B cell (primary cell): ENCODE data around the gene MEIKIN. TPM values are rescaled to one million over a fixed set of nuclear protein-coding genes. Genes with fewer than 3 reads are reported as not detected.
A peak's percentile ranks its signal among the peaks of the same experiment; 100 is the strongest.

Experiments used
- ATAC-seq: fragments of 200-7000 bp; cut with Tn5 transposase; one replicate; pipeline ENCODE4 v1.10.0; 2021; ENCODE audit warnings: low read depth, mild to moderate bottlenecking, moderate number of reproducible peaks, moderate library complexity
- CTCF ChIA-PET: fragments of 350-600 bp; sonication (Branson Sonifier 250); formaldehyde crosslinking; loops from one replicate; lab custom pipeline; 2021; ENCODE audit warnings: antibody characterized with exemption, inconsistent platforms; lab: Charles Lee
- POLR2A ChIA-PET: fragments of 350-600 bp; sonication (Branson Sonifier 250); formaldehyde crosslinking; loops from one replicate; lab custom pipeline; 2021; ENCODE audit warnings: antibody characterized with exemption; lab: Charles Lee
- DNase-seq: peaks from one replicate; pipeline ENCODE4 v3.0.0; 2013
- H2AFZ ChIP-seq: 2 replicates; pipeline ENCODE4 v1.6.1; 2012; ENCODE audit warnings: mild to moderate bottlenecking, low read depth, low read length; ENCODE audit not compliant: insufficient read depth, poor library complexity, severe bottlenecking
- H3K27ac ChIP-seq, 2 donors: 1 replicate in 1 of 2; 2 replicates in 1 of 2; pipeline ENCODE4 v1.5.1; 2012 to 2013; ENCODE audit warnings: low read length in 2 of 2, mild to moderate bottlenecking in 2 of 2, moderate library complexity in 1 of 2
- H3K27me3 ChIP-seq, 4 experiments: fragments of 200-600 bp in 1 of 4; sonication (generic) in 1 of 4; replicated peaks in 1 of 4; 1 replicate in 2 of 4; 2 replicates in 2 of 4; pipeline versions ENCODE4 v1.6.1 to v1.7.0; 2013 to 2016; ENCODE audit warnings: low read length in 3 of 4, mild to moderate bottlenecking in 2 of 4, mixed read lengths in 1 of 4, moderate library complexity in 1 of 4; ENCODE audit not compliant: insufficient read depth in 4 of 4, control insufficient read depth in 3 of 4; ENCODE audit errors: control extremely low read depth in 1 of 4
- H3K36me3 ChIP-seq, 2 experiments: replicated peaks in 1 of 2; 1 replicate in 1 of 2; 2 replicates in 1 of 2; pipeline versions ENCODE4 v1.6.1 to v1.7.1; 2013; ENCODE audit warnings: low read length in 1 of 2; ENCODE audit not compliant: insufficient read depth in 2 of 2, control insufficient read depth in 1 of 2; ENCODE audit errors: control extremely low read depth in 1 of 2, extremely low read depth in 1 of 2
- H3K4me1 ChIP-seq, 2 donors: fragments of 200-600 bp in 1 of 2; sonication (generic) in 1 of 2; 1 replicate in 1 of 2; 2 replicates in 1 of 2; pipeline versions ENCODE4 v1.5.1 to v1.6.1; 2013 to 2017; ENCODE audit warnings: low read length in 2 of 2; ENCODE audit not compliant: control insufficient read depth in 2 of 2, insufficient read depth in 2 of 2
- H3K4me2 ChIP-seq: replicated peaks from 2 replicates; pipeline ENCODE3; 2012; ENCODE audit warnings: mild to moderate bottlenecking, low read depth, low read length; ENCODE audit not compliant: poor library complexity, severe bottlenecking
- H3K4me3 ChIP-seq, 5 experiments: fragments of 200-600 bp in 1 of 5; sonication (generic) in 1 of 5; 1 replicate in 3 of 5; 2 replicates in 2 of 5; pipeline versions ENCODE4 v1.5.1 to v1.7.0; 2011 to 2016; ENCODE audit warnings: low read length in 4 of 5, mild to moderate bottlenecking in 4 of 5, low read depth in 2 of 5, control low read depth in 1 of 5, moderate library complexity in 1 of 5; ENCODE audit not compliant: insufficient read depth in 1 of 5; ENCODE audit errors: control extremely low read depth in 1 of 5, extremely low read depth in 1 of 5
- H3K79me2 ChIP-seq: fragments of 200-600 bp; sonication (generic); one replicate; pipeline ENCODE4 v1.6.0; 2016; ENCODE audit warnings: low read length; ENCODE audit not compliant: control insufficient read depth, insufficient read depth
- H3K9ac ChIP-seq: fragments of 200-600 bp; sonication (generic); 2 replicates; pipeline ENCODE4 v1.6.1; 2017; ENCODE audit warnings: mild to moderate bottlenecking, low read length, moderate library complexity
- H3K9me3 ChIP-seq, 3 donors: one replicate each; pipeline versions ENCODE4 v1.6.1 to v1.7.1; 2013; ENCODE audit warnings: low read length in 2 of 3; ENCODE audit not compliant: control insufficient read depth in 2 of 3, insufficient read depth in 1 of 3; ENCODE audit errors: control extremely low read depth in 1 of 3
- H4K20me1 ChIP-seq: 2 replicates; pipeline ENCODE4 v1.6.0; 2012; ENCODE audit warnings: mild to moderate bottlenecking, low read length; ENCODE audit not compliant: insufficient read depth, control insufficient read depth, poor library complexity, severe bottlenecking
- H3K27ac Mint-ChIP-seq: one replicate; pipeline ENCODE4 v1.8.0; 2021; ENCODE audit warnings: mixed read lengths
- H3K27me3 Mint-ChIP-seq: one replicate; pipeline ENCODE4 v1.8.0; 2021; ENCODE audit warnings: mixed read lengths
- H3K4me1 Mint-ChIP-seq: one replicate; pipeline ENCODE4 v1.8.0; 2021; ENCODE audit warnings: mixed read lengths
- H3K4me3 Mint-ChIP-seq: one replicate; pipeline ENCODE4 v1.8.0; 2021; ENCODE audit warnings: mixed read lengths
- H3K9me3 Mint-ChIP-seq: one replicate; pipeline ENCODE4 v1.8.0; 2022; ENCODE audit warnings: mixed read lengths; ENCODE audit not compliant: insufficient read depth
- EZH2 ChIP-seq: IDR thresholded peaks from 2 replicates; pipeline ENCODE4 v1.6.1; 2012; ENCODE audit warnings: borderline replicate concordance, low read depth, mild to moderate bottlenecking, moderate library complexity, low read length; ENCODE audit not compliant: insufficient read depth, poor library complexity, severe bottlenecking
- WGBS: methylation state at CpG from one replicate; pipeline ENCODE4 v1.1.5; 2013; ENCODE audit warnings: missing lambda C conversion rate; ENCODE audit not compliant: insufficient coverage; 5-methylcytosine and 5-hydroxymethylcytosine counted together
- intact Hi-C: fragments of 100-400 bp; cut with micrococcal nuclease; formaldehyde crosslinking; loops from one replicate; pipeline ENCODE4 v1.10.0; 2022
- polyA plus RNA-seq: library from polyadenylated mRNA; depleted of rRNA; stranded (reverse); fragments of >200 nt; gene quantifications from 2 replicates; pipeline ENCODE4 v1.2.3, GENCODE V29; 2012
- total RNA-seq, 2 donors: library from RNA; stranded (reverse); fragments of 120-200 nt in 1 of 2; gene quantifications; 1 replicate in 1 of 2; 2 replicates in 1 of 2; pipeline versions ENCODE4 v1.2.3 to v1.2.4, GENCODE V29; 2013 to 2022
- TF ChIP-seq, protein P1 (sequence below): fragments of 200-600 bp; IDR thresholded peaks from one replicate; pipeline ENCODE4 v1.8.0; 2022; ENCODE audit warnings: antibody characterized with exemption, mild to moderate bottlenecking

The MEIKIN gene
- total and polyA plus RNA-seq, 2 donors (not counting 1 experiment from before 2014, with no cell fraction given) = not detected

DNA sequence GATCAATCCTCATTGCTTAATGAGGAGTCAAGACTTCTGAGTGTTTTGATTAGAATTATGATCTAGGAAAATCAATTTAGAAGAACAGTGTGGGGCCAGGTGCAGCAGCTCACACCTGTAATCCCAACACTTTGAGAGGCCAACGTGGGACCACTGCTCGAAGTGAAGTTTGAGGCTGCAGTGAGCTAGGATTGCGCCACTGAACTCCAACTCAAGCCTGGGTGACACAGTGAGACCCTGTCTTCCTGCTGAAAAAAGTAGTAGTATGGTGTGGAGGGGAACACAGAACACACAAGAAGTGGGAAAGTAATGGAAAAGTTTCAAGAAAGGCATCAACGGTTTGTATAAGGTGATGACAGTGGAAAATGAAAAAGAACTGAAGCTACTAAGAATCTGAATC, 157.7 kb downstream of the MEIKIN start:
- H3K27ac Mint-ChIP-seq = no peak overlapping the region
- H3K36me3 ChIP-seq = peaks cover 0 to 2% of the 10 kb centered on the region in 2 experiments
- peaks cover 62% of the 10 kb centered on the region for H4K20me1 ChIP-seq
- intact Hi-C loops = no loop called here
- no peak overlapping the region for H3K4me3 Mint-ChIP-seq
- TF ChIP-seq, protein P1, sequence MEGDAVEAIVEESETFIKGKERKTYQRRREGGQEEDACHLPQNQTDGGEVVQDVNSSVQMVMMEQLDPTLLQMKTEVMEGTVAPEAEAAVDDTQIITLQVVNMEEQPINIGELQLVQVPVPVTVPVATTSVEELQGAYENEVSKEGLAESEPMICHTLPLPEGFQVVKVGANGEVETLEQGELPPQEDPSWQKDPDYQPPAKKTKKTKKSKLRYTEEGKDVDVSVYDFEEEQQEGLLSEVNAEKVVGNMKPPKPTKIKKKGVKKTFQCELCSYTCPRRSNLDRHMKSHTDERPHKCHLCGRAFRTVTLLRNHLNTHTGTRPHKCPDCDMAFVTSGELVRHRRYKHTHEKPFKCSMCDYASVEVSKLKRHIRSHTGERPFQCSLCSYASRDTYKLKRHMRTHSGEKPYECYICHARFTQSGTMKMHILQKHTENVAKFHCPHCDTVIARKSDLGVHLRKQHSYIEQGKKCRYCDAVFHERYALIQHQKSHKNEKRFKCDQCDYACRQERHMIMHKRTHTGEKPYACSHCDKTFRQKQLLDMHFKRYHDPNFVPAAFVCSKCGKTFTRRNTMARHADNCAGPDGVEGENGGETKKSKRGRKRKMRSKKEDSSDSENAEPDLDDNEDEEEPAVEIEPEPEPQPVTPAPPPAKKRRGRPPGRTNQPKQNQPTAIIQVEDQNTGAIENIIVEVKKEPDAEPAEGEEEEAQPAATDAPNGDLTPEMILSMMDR = no peak
- no peak for TF ChIP-seq EZH2
- H3K4me3 ChIP-seq = no peak overlapping the region
- ChIA-PET POLR2A (interaction anchor here (1.5 kb wide), 1 partner anchor 9 kb away, joined by 4 read pairs; the partner anchor contains the start of gene FNIP1), CTCF (no interaction called here)
- H3K4me1 Mint-ChIP-seq = peaks cover 53% of the 10 kb centered on the region
- H3K4me1 ChIP-seq = peaks cover 0 to 9% of the 10 kb centered on the region in 2 donors
- no peaks in the 10 kb centered on the region for H3K27me3 ChIP-seq
- no peak overlapping the region for H3K4me2 ChIP-seq
- H3K27me3 Mint-ChIP-seq = no peaks in the 10 kb centered on the region
- DNase-seq (no peak), ATAC-seq (no peak)
- H3K9me3 ChIP-seq = no peaks in the 10 kb centered on the region
- H3K27ac ChIP-seq = no peak overlapping the region
- peaks cover 94% of the 10 kb centered on the region for H3K79me2 ChIP-seq
- no peaks in the 10 kb centered on the region for H3K9me3 Mint-ChIP-seq
- H3K9ac ChIP-seq = no peak overlapping the region
- WGBS = 100% methylated on average over 3 of the region's 4 CpGs
- no peak overlapping the region for H2AFZ ChIP-seq

DNA sequence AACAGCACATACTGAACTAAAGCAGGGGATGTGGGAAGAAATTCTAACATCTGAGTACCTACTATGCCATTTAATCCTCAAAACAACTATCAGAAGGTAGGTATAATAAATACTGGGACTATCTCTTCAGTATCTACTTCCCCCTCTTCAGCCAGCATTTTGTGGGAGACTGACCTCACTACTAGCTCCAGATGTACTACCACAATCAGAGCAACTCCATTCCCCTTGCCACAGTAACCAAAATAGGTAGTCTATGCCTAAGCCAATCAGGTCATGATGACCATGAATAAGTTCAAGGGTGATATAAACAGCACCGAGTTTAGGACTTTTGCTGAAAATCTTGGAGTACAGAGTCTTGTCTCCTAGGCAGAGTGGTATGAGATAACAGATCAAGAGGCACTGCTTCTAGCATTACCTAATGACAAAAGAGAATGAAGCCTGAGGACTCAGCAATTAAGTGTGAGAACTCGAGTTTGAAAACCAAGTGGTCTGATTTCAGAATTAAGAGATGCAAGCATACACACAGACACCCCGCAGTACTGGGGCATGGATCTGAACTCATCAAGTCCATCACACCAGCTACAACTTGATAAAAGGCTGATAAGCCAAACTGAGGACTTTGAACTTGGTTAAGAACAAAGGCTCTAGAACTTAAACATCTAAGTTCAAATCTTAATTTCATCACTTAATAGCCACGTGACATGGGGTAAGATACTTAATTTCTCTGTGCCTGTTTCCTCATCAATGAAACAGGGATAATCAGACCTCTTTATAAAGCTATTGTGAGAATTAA, 158.4 kb downstream of the MEIKIN start:
- WGBS = 88% methylated on average over 2 of the region's 4 CpGs
- peaks cover 49% of the 10 kb centered on the region for H3K4me1 Mint-ChIP-seq

More for the DNA sequence above, 158.4 kb downstream of the MEIKIN start:
- no peak for ATAC-seq
- Histone ChIP-seq H3K79me2 (peaks cover 94% of the 10 kb centered on the region), H4K20me1 (peaks cover 66% of the 10 kb centered on the region), H3K36me3 (peaks cover 0 to 2% of the 10 kb centered on the region in 2 experiments), H2AFZ (no peak overlapping the region), H3K27ac (peak overlapping the region in 1 of 2 donors; percentile 26), H3K9ac (no peak overlapping the region), H3K4me2 (no peak overlapping the region), H3K4me1 (peaks cover 0 to 9% of the 10 kb centered on the region in 2 donors), H3K4me3 (no peak overlapping the region), H3K9me3 (peaks cover 0 to 3% (median 0%) of the 10 kb centered on the region in 3 donors), H3K27me3 (no peaks in the 10 kb centered on the region)
- TF ChIP-seq EZH2 = no peak
- TF ChIP-seq, protein P1 = no peak
- no peak for DNase-seq
- no peaks in the 10 kb centered on the region for H3K27me3 Mint-ChIP-seq
- ChIA-PET CTCF (no interaction called here), POLR2A (interaction anchor here (1.5 kb wide), 1 partner anchor 9 kb away, joined by 4 read pairs; the partner anchor contains the start of gene FNIP1)
- H3K9me3 Mint-ChIP-seq = no peaks in the 10 kb centered on the region
- no peak overlapping the region for H3K27ac Mint-ChIP-seq
- no peak overlapping the region for H3K4me3 Mint-ChIP-seq
- intact Hi-C loops = no loop called here
